ENCODE data around the gene NR1H3.

The NR1H3 gene

GRCh38 chr11:47244448-47245350 lies 13.1 kb upstream of the NR1H3 start:
- no peak for DNase-seq (ENCODE audit: low read depth)

GRCh38 chr11:47245611-47246357 lies 12.0 kb upstream of the NR1H3 start:
- DNase-seq (ENCODE audit: low read depth) = no peak
- no peak for TF ChIP-seq CTCF (IDR thresholded peaks at IDR 0.05; ENCODE audit: low read depth, low read length, missing control alignments)
- no peak overlapping the region for H3K4me3 ChIP-seq (ENCODE audit: low read depth, low read length)

More at GRCh38 chr11:47244448-47245350, 13.1 kb upstream of the NR1H3 start:
- no peak for TF ChIP-seq CTCF (IDR thresholded peaks at IDR 0.05; ENCODE audit: low read depth, low read length, missing control alignments)
- no peak overlapping the region for H3K4me3 ChIP-seq (ENCODE audit: low read depth, low read length)

- no peak for TF ChIP-seq CTCF (IDR thresholded peaks at IDR 0.05; ENCODE audit: low read depth, low read length, missing control alignments)
- H3K4me3 ChIP-seq (ENCODE audit: low read depth, low read length) = peak overlapping the region; percentile 87
- DNase-seq (ENCODE audit: low read depth) = no peak
These were observed 10.3 kb upstream of the NR1H3 start for GRCh38 chr11:47247502-47247901.

GRCh38 chr11:47248304-47248663 lies 9.5 kb upstream of the NR1H3 start:
- TF ChIP-seq CTCF (IDR thresholded peaks at IDR 0.05; ENCODE audit: low read depth, low read length, missing control alignments) = no peak
- peak overlapping the region; percentile 87 for H3K4me3 ChIP-seq (ENCODE audit: low read depth, low read length)
- DNase-seq (ENCODE audit: low read depth) = no peak

- TF ChIP-seq CTCF (IDR thresholded peaks at IDR 0.05; ENCODE audit: low read depth, low read length, missing control alignments) = peak; percentile 56
- peak; percentile 79 for DNase-seq (ENCODE audit: low read depth)
- peak within 1 kb of the TSS; percentile 87 for H3K4me3 ChIP-seq (ENCODE audit: low read depth, low read length)
These were observed 9.0 kb upstream of the NR1H3 start, which contains the start of gene ACP2 for GRCh38 chr11:47248664-47249377. ACP2 (minus strand) TSS chr11:47248814; CDS start chr11:47248789, 25 bp downstream.

GRCh38 chr11:47249378-47249715 lies 8.4 kb upstream of the NR1H3 start:
- DNase-seq (ENCODE audit: low read depth) = no peak
- no peak for TF ChIP-seq CTCF (IDR thresholded peaks at IDR 0.05; ENCODE audit: low read depth, low read length, missing control alignments)
- peak overlapping the region; percentile 87 for H3K4me3 ChIP-seq (ENCODE audit: low read depth, low read length)

All from GM12864 (cell line).